GM12878 (cell line): ENCODE results near the gene RABEP1. TPM values are rescaled to one million over a fixed set of nuclear protein-coding genes. Genes with fewer than 3 reads are reported as not detected.
A peak's percentile ranks its signal among the peaks of the same experiment; 100 is the strongest.

ENCODE experiments used
- ATAC-seq: fragments of 200-7000 bp; cut with Tn5 transposase; 3 replicates; pipeline ENCODE4 v1.9.1; 2020; ENCODE audit warnings: mild to moderate bottlenecking, moderate library complexity
- BruUV-seq: library from RNA; stranded (reverse); fragments of 400-500 nt; replicated peaks from 2 replicates; lab custom pipeline; 2021; lab: Mats Ljungman, UMichigan
- CTCF ChIA-PET: fragments of 300-600 bp; sonication (Branson Sonifier 250); formaldehyde crosslinking; extraction: SDS; loops from one replicate; lab custom pipeline; 2021; ENCODE audit warnings: inconsistent platforms; lab: Yijun Ruan, JAX
- POLR2A ChIA-PET: fragments of 350-600 bp; formaldehyde crosslinking; extraction: SDS; loops from one replicate; lab custom pipeline; 2021; ENCODE audit warnings: inconsistent platforms; lab: Charles Lee
- RAD21 ChIA-PET: fragments of 300-600 bp; sonication (Branson Sonifier 250); formaldehyde crosslinking; loops from one replicate; lab custom pipeline; 2023; ENCODE audit warnings: antibody characterized with exemption; ENCODE audit not compliant: unreplicated experiment; lab: Charles Lee
- SMC1A ChIA-PET: fragments of 300-600 bp; sonication (Branson Sonifier 250); formaldehyde crosslinking; loops from one replicate; lab custom pipeline; 2023; ENCODE audit not compliant: unreplicated experiment, uncharacterized antibody; lab: Charles Lee
- DNase-seq: peaks from one replicate; pipeline ENCODE4 v3.0.0-alpha.2; 2011; ENCODE audit warnings: low read depth, low spot score
- FAIRE-seq: peaks from 3 replicates; lab custom pipeline; 2011; peaks lifted over from hg19 to GRCh38; lab: Jason Lieb, UNC
- H2AFZ ChIP-seq: 2 replicates; pipeline ENCODE4 v1.6.0; 2011; ENCODE audit warnings: low read depth, low read length, control low read depth; ENCODE audit not compliant: control insufficient read depth
- H3K27ac ChIP-seq: 2 replicates; pipeline ENCODE4 v1.5.1; 2011; ENCODE audit warnings: control low read depth; ENCODE audit not compliant: control insufficient read depth, insufficient read depth
- H3K27me3 ChIP-seq, 2 experiments: replicated peaks in 1 of 2; 2 replicates each; pipeline versions ENCODE4 v1.6.0 to v1.6.1; 2011; ENCODE audit warnings: low read length in 1 of 2; ENCODE audit not compliant: control insufficient read depth in 2 of 2, insufficient read depth in 2 of 2
- H3K36me3 ChIP-seq, 2 experiments: 2 replicates each; pipeline ENCODE4 v1.5.1; 2011; ENCODE audit warnings: low read length in 1 of 2; ENCODE audit not compliant: control insufficient read depth in 2 of 2, insufficient read depth in 2 of 2
- H3K4me1 ChIP-seq: 2 replicates; pipeline ENCODE4 v1.6.1; 2011; ENCODE audit warnings: mild to moderate bottlenecking, low read length, moderate library complexity, mixed read lengths; ENCODE audit not compliant: control insufficient read depth, insufficient read depth
- H3K4me2 ChIP-seq: 2 replicates; pipeline ENCODE4 v1.6.0; 2011; ENCODE audit warnings: control low read depth; ENCODE audit not compliant: control insufficient read depth, insufficient read depth
- H3K4me3 ChIP-seq: fragments of 200-600 bp; sonication (generic); 2 replicates; pipeline ENCODE4 v1.5.1; 2016
- H3K79me2 ChIP-seq: 2 replicates; pipeline ENCODE4 v1.6.0; 2011; ENCODE audit warnings: low read length; ENCODE audit not compliant: control insufficient read depth, insufficient read depth
- H3K9ac ChIP-seq: 2 replicates; pipeline ENCODE4 v1.8.0; 2011; ENCODE audit warnings: low read length, control low read depth, mixed read lengths; ENCODE audit not compliant: control insufficient read depth, insufficient read depth
- H3K9me3 ChIP-seq: replicated peaks from 3 replicates; pipeline ENCODE4 v1.5.1; 2011; ENCODE audit warnings: mild to moderate bottlenecking, low read length; ENCODE audit not compliant: control insufficient read depth, insufficient read depth
- H4K20me1 ChIP-seq: 2 replicates; pipeline ENCODE4 v1.6.0; 2011; ENCODE audit not compliant: control insufficient read depth, insufficient read depth
- POLR2A ChIP-seq: IDR thresholded peaks from 2 replicates; pipeline ENCODE4 v1.6.1; 2011; ENCODE audit warnings: low read depth, mild to moderate bottlenecking, low read length
- RAD21 ChIP-seq: IDR thresholded peaks from 2 replicates; pipeline ENCODE4 v1.6.1; 2011; ENCODE audit warnings: mild to moderate bottlenecking, low read depth, low read length, moderate library complexity; ENCODE audit not compliant: insufficient read depth
- WGBS: methylation state at CpG from one replicate; pipeline ENCODE4 v1.1.6; 2016; ENCODE audit warnings: low lambda C conversion rate; ENCODE audit not compliant: insufficient replicate concordance, insufficient coverage; ENCODE audit errors: missing lambda C conversion rate; 5-methylcytosine and 5-hydroxymethylcytosine counted together
- in situ Hi-C: fragments of 300-500 bp; cut with MboI; formaldehyde crosslinking; loops from 9 replicates; pipeline ENCODE4 v1.14.3; 2018; ENCODE audit warnings: mixed read lengths
- intact Hi-C: fragments of 100-400 bp; cut with micrococcal nuclease; formaldehyde crosslinking; loops from one replicate; pipeline ENCODE4 v1.14.2; 2022; ENCODE audit not compliant: unreplicated experiment
- polyA plus RNA-seq, 11 experiments: library from polyadenylated mRNA; depleted of rRNA in 4 of 11; unstranded in 6 of 11; stranded (reverse) in 5 of 11; fragments of >200 nt; fragmentation: Nextera tagmentation in 4 of 11; fragmentation: Illumina TruSeq in 1 of 11; extraction: Ambion mirVana in 4 of 11; extraction: Trizol in 1 of 11; gene quantifications; 1 replicate in 1 of 11; 2 replicates in 10 of 11; pipeline versions ENCODE4 v1.2.1 to v1.2.3, GENCODE V29; 2011 to 2016; ENCODE audit warnings: inconsistent platforms in 2 of 11, missing spikeins in 2 of 11, low read depth in 1 of 11
- total RNA-seq, 4 experiments: library from RNA; depleted of rRNA in 3 of 4; stranded (reverse); fragments of >200 nt in 3 of 4; fragmentation: Illumina TruSeq in 1 of 4; extraction: Trizol in 1 of 4; gene quantifications; 2 replicates each; pipeline versions ENCODE4 v1.2.1 to v1.2.3, GENCODE V29; 2013 to 2021
- TF ChIP-seq, protein P1 (sequence below): IDR thresholded peaks from 2 replicates; pipeline ENCODE4 v1.6.1; 2011; ENCODE audit warnings: borderline replicate concordance, low read depth, mild to moderate bottlenecking, moderate library complexity, low read length; ENCODE audit not compliant: insufficient read depth, poor library complexity, severe bottlenecking
- TF ChIP-seq, protein P2 (sequence below): fragments of 450-650 bp; IDR thresholded peaks from 2 replicates; pipeline ENCODE4 v1.6.1; 2016; ENCODE audit warnings: mild to moderate bottlenecking

RABEP1 gene
- total and polyA plus RNA-seq, 10 of the 15 experiments (the other 5 are each of a cell fraction or from before 2014, with no cell fraction given) = 13.4 to 71.4 (median 59.8) TPM

GRCh38 chr17:5434984-5435383 lies 152.9 kb downstream of the RABEP1 start:
- Histone ChIP-seq H3K79me2 (peaks cover 38% of the 10 kb centered on the region), H4K20me1 (no peaks in the 10 kb centered on the region), H3K36me3 (peaks cover 27 to 37% of the 10 kb centered on the region in 2 experiments), H3K4me3 (no peak overlapping the region), H2AFZ (no peak overlapping the region), H3K9ac (no peak overlapping the region; the same call in 1 of the 2 replicates), H3K27ac (no peak overlapping the region), H3K4me1 (peaks cover 9% of the 10 kb centered on the region; the same call in 1 of the 2 replicates), H3K27me3 (no peaks in the 10 kb centered on the region), H3K9me3 (no peaks in the 10 kb centered on the region), H3K4me2 (peak overlapping the region; percentile 39; the same call in 1 of the 2 replicates)
- DNase-seq = no peak
- no peak for FAIRE-seq
- ChIA-PET CTCF (no interaction called here), POLR2A (interaction anchor here (0.7 kb wide), 1 partner anchor 454 kb away, joined by 3 read pairs; no protein-coding TSS in a partner anchor), SMC1A (no interaction called here), RAD21 (no interaction called here)
- TF ChIP-seq POLR2A = peak; percentile 43
- TF ChIP-seq RAD21 = no peak
- TF ChIP-seq, protein P1, sequence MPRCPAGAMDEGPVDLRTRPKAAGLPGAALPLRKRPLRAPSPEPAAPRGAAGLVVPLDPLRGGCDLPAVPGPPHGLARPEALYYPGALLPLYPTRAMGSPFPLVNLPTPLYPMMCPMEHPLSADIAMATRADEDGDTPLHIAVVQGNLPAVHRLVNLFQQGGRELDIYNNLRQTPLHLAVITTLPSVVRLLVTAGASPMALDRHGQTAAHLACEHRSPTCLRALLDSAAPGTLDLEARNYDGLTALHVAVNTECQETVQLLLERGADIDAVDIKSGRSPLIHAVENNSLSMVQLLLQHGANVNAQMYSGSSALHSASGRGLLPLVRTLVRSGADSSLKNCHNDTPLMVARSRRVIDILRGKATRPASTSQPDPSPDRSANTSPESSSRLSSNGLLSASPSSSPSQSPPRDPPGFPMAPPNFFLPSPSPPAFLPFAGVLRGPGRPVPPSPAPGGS = no peak
- TF ChIP-seq, protein P2, sequence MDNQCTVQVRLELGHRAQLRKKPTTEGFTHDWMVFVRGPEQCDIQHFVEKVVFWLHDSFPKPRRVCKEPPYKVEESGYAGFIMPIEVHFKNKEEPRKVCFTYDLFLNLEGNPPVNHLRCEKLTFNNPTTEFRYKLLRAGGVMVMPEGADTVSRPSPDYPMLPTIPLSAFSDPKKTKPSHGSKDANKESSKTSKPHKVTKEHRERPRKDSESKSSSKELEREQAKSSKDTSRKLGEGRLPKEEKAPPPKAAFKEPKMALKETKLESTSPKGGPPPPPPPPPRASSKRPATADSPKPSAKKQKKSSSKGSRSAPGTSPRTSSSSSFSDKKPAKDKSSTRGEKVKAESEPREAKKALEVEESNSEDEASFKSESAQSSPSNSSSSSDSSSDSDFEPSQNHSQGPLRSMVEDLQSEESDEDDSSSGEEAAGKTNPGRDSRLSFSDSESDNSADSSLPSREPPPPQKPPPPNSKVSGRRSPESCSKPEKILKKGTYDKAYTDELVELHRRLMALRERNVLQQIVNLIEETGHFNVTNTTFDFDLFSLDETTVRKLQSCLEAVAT = no peak
- BruUV-seq = no TSS peak
- intact Hi-C loops = loop anchor here (5.0 kb wide), 1 partner anchor 238 kb away; no protein-coding TSS in a partner anchor
- 98% methylated on average over 2 of the region's 2 CpGs for WGBS
- in situ Hi-C loops = no loop called here
- no peak for ATAC-seq

Other genes starting within 250 kb of the RABEP1 start
Only the 7 nearest of the 12 such genes appear.
- 12.3 and 13.0 TPM in 2 replicates for gene ZNF232, start 170.4 kb upstream of the RABEP1 start, total RNA-seq (2014; rRNA removed)
- gene ZNF232, start 170.4 kb upstream of the RABEP1 start, total RNA-seq (2014; rRNA removed; fragmentation: Illumina TruSeq; extraction: Trizol) = 13.3 and 15.7 TPM in 2 replicates
- gene ZNF232, start 170.4 kb upstream of the RABEP1 start, total RNA-seq (2021) = 10.8 and 15.2 TPM in 2 replicates
- gene ZNF232, start 170.4 kb upstream of the RABEP1 start, polyA plus RNA-seq (2011; rRNA removed) = 13.4 and 16.8 TPM in 2 replicates
- gene ZNF232, start 170.4 kb upstream of the RABEP1 start, polyA plus RNA-seq (2014; fragmentation: Illumina TruSeq; extraction: Trizol) = 12.2 and 13.3 TPM in 2 replicates
- 10 to 100 TPM; 12.8 to 14.3 TPM for gene ZNF232, start 170.4 kb upstream of the RABEP1 start, polyA plus RNA-seq (2014; fragmentation: Nextera tagmentation; extraction: Ambion mirVana)
- 10.1 and 10.2 TPM in 2 replicates for gene ZNF232, start 170.4 kb upstream of the RABEP1 start, polyA plus RNA-seq (2014; rRNA removed)
- gene ZNF232, start 170.4 kb upstream of the RABEP1 start, polyA plus RNA-seq (2016; fragmentation: Nextera tagmentation; extraction: Ambion mirVana) = 10 to 100 TPM; 11.4 to 12.0 TPM
- 0.05 TPM in 1 of 2 replicates, not detected in the other for gene USP6, start 166.3 kb upstream of the RABEP1 start, total RNA-seq (2014; rRNA removed)
- gene USP6, start 166.3 kb upstream of the RABEP1 start, total RNA-seq (2014; rRNA removed; fragmentation: Illumina TruSeq; extraction: Trizol) = 0.04 and 0.05 TPM in 2 replicates
- gene USP6, start 166.3 kb upstream of the RABEP1 start, total RNA-seq (2021) = 0.03 and 0.13 TPM in 2 replicates
- gene USP6, start 166.3 kb upstream of the RABEP1 start, polyA plus RNA-seq (2011; rRNA removed) = 0.01 and 0.03 TPM in 2 replicates
- gene USP6, start 166.3 kb upstream of the RABEP1 start, polyA plus RNA-seq (2014; fragmentation: Illumina TruSeq; extraction: Trizol) = under 0.01 and 0.05 TPM in 2 replicates
- under 1 TPM; 0.08 to 0.15 TPM for gene USP6, start 166.3 kb upstream of the RABEP1 start, polyA plus RNA-seq (2014; fragmentation: Nextera tagmentation; extraction: Ambion mirVana)
- gene USP6, start 166.3 kb upstream of the RABEP1 start, polyA plus RNA-seq (2014; rRNA removed) = not detected in 2 replicates
- under 1 TPM; 0.33 to 0.39 TPM for gene USP6, start 166.3 kb upstream of the RABEP1 start, polyA plus RNA-seq (2016; fragmentation: Nextera tagmentation; extraction: Ambion mirVana)
- gene ZNF594, start 90.4 kb upstream of the RABEP1 start, total RNA-seq (2014; rRNA removed) = 12.5 and 13.8 TPM in 2 replicates
- 13.9 and 14.3 TPM in 2 replicates for gene ZNF594, start 90.4 kb upstream of the RABEP1 start, total RNA-seq (2014; rRNA removed; fragmentation: Illumina TruSeq; extraction: Trizol)
- gene ZNF594, start 90.4 kb upstream of the RABEP1 start, total RNA-seq (2021) = 10.1 and 12.1 TPM in 2 replicates
- gene ZNF594, start 90.4 kb upstream of the RABEP1 start, polyA plus RNA-seq (2011; rRNA removed) = 5.5 and 8.8 TPM in 2 replicates
- gene ZNF594, start 90.4 kb upstream of the RABEP1 start, polyA plus RNA-seq (2014; fragmentation: Illumina TruSeq; extraction: Trizol) = 11.2 and 11.3 TPM in 2 replicates
- 1 to 10 TPM in 1 of 2 experiments, under 1 TPM in 1; 0.98 to 1.7 TPM for gene ZNF594, start 90.4 kb upstream of the RABEP1 start, polyA plus RNA-seq (2014; fragmentation: Nextera tagmentation; extraction: Ambion mirVana)
- 10.3 and 11.6 TPM in 2 replicates for gene ZNF594, start 90.4 kb upstream of the RABEP1 start, polyA plus RNA-seq (2014; rRNA removed)
- 10 to 100 TPM; 10.9 to 12.1 TPM for gene ZNF594, start 90.4 kb upstream of the RABEP1 start, polyA plus RNA-seq (2016; fragmentation: Nextera tagmentation; extraction: Ambion mirVana)
- gene SCIMP, start 47.4 kb upstream of the RABEP1 start, total RNA-seq (2014; rRNA removed) = 61.8 and 70.4 TPM in 2 replicates
- 70.3 and 74.9 TPM in 2 replicates for gene SCIMP, start 47.4 kb upstream of the RABEP1 start, total RNA-seq (2014; rRNA removed; fragmentation: Illumina TruSeq; extraction: Trizol)
- gene SCIMP, start 47.4 kb upstream of the RABEP1 start, total RNA-seq (2021) = 92.2 and 98.9 TPM in 2 replicates
- gene SCIMP, start 47.4 kb upstream of the RABEP1 start, polyA plus RNA-seq (2011; rRNA removed) = 105 and 120 TPM in 2 replicates
- gene SCIMP, start 47.4 kb upstream of the RABEP1 start, polyA plus RNA-seq (2014; fragmentation: Illumina TruSeq; extraction: Trizol) = 151 and 205 TPM in 2 replicates
- gene SCIMP, start 47.4 kb upstream of the RABEP1 start, polyA plus RNA-seq (2014; fragmentation: Nextera tagmentation; extraction: Ambion mirVana) = 100 to 1,000 TPM; 109 TPM
- 85.2 and 97.7 TPM in 2 replicates for gene SCIMP, start 47.4 kb upstream of the RABEP1 start, polyA plus RNA-seq (2014; rRNA removed)
- gene SCIMP, start 47.4 kb upstream of the RABEP1 start, polyA plus RNA-seq (2016; fragmentation: Nextera tagmentation; extraction: Ambion mirVana) = 10 to 100 TPM; 56.7 to 62.4 TPM
- 188 and 189 TPM in 2 replicates for gene NUP88, start 137.4 kb downstream of the RABEP1 start, total RNA-seq (2014; rRNA removed)
- gene NUP88, start 137.4 kb downstream of the RABEP1 start, total RNA-seq (2014; rRNA removed; fragmentation: Illumina TruSeq; extraction: Trizol) = 232 and 233 TPM in 2 replicates
- 109 and 125 TPM in 2 replicates for gene NUP88, start 137.4 kb downstream of the RABEP1 start, total RNA-seq (2021)
- 200 and 238 TPM in 2 replicates for gene NUP88, start 137.4 kb downstream of the RABEP1 start, polyA plus RNA-seq (2011; rRNA removed)
- gene NUP88, start 137.4 kb downstream of the RABEP1 start, polyA plus RNA-seq (2014; fragmentation: Illumina TruSeq; extraction: Trizol) = 244 and 280 TPM in 2 replicates
- gene NUP88, start 137.4 kb downstream of the RABEP1 start, polyA plus RNA-seq (2014; fragmentation: Nextera tagmentation; extraction: Ambion mirVana) = 100 to 1,000 TPM; 110 to 137 TPM
- 153 and 173 TPM in 2 replicates for gene NUP88, start 137.4 kb downstream of the RABEP1 start, polyA plus RNA-seq (2014; rRNA removed)
- gene NUP88, start 137.4 kb downstream of the RABEP1 start, polyA plus RNA-seq (2016; fragmentation: Nextera tagmentation; extraction: Ambion mirVana) = 100 to 1,000 TPM; 188 to 208 TPM
- 68.6 and 70.4 TPM in 2 replicates for gene RPAIN, start 137.9 kb downstream of the RABEP1 start, total RNA-seq (2014; rRNA removed)
- 74.6 and 76.3 TPM in 2 replicates for gene RPAIN, start 137.9 kb downstream of the RABEP1 start, total RNA-seq (2014; rRNA removed; fragmentation: Illumina TruSeq; extraction: Trizol)
- gene RPAIN, start 137.9 kb downstream of the RABEP1 start, total RNA-seq (2021) = 44.6 and 45.8 TPM in 2 replicates
- gene RPAIN, start 137.9 kb downstream of the RABEP1 start, polyA plus RNA-seq (2011; rRNA removed) = 69.5 and 69.8 TPM in 2 replicates
- 50.2 and 53.3 TPM in 2 replicates for gene RPAIN, start 137.9 kb downstream of the RABEP1 start, polyA plus RNA-seq (2014; fragmentation: Illumina TruSeq; extraction: Trizol)
- 100 to 1,000 TPM; 101 to 109 TPM for gene RPAIN, start 137.9 kb downstream of the RABEP1 start, polyA plus RNA-seq (2014; fragmentation: Nextera tagmentation; extraction: Ambion mirVana)
- gene RPAIN, start 137.9 kb downstream of the RABEP1 start, polyA plus RNA-seq (2014; rRNA removed) = 50.6 and 56.4 TPM in 2 replicates
- 10 to 100 TPM; 71.5 to 74.8 TPM for gene RPAIN, start 137.9 kb downstream of the RABEP1 start, polyA plus RNA-seq (2016; fragmentation: Nextera tagmentation; extraction: Ambion mirVana)
- gene C1QBP, start 156.9 kb downstream of the RABEP1 start, total RNA-seq (2014; rRNA removed) = 415 and 426 TPM in 2 replicates
- 629 and 683 TPM in 2 replicates for gene C1QBP, start 156.9 kb downstream of the RABEP1 start, total RNA-seq (2014; rRNA removed; fragmentation: Illumina TruSeq; extraction: Trizol)
- gene C1QBP, start 156.9 kb downstream of the RABEP1 start, total RNA-seq (2021) = 411 and 415 TPM in 2 replicates
- 444 and 610 TPM in 2 replicates for gene C1QBP, start 156.9 kb downstream of the RABEP1 start, polyA plus RNA-seq (2011; rRNA removed)
- gene C1QBP, start 156.9 kb downstream of the RABEP1 start, polyA plus RNA-seq (2014; fragmentation: Illumina TruSeq; extraction: Trizol) = 592 and 753 TPM in 2 replicates
- 100 to 1,000 TPM; 124 to 227 TPM for gene C1QBP, start 156.9 kb downstream of the RABEP1 start, polyA plus RNA-seq (2014; fragmentation: Nextera tagmentation; extraction: Ambion mirVana)
- 381 and 414 TPM in 2 replicates for gene C1QBP, start 156.9 kb downstream of the RABEP1 start, polyA plus RNA-seq (2014; rRNA removed)
- 100 to 1,000 TPM; 945 to 989 TPM for gene C1QBP, start 156.9 kb downstream of the RABEP1 start, polyA plus RNA-seq (2016; fragmentation: Nextera tagmentation; extraction: Ambion mirVana)